PC-3 (cell line): ENCODE measurements around the gene TP53INP2. TPM values are rescaled to one million over a fixed set of nuclear protein-coding genes. Genes with fewer than 3 reads are reported as not detected.

Source experiments
- ATAC-seq: fragments of 200-7000 bp; cut with Tn5 transposase; 2 replicates; pipeline ENCODE4 v1.9.1; 2020; ENCODE audit warnings: mild to moderate bottlenecking, moderate library complexity
- BruUV-seq: library from RNA; stranded (reverse); fragments of 400-500 nt; replicated peaks from 2 replicates; lab custom pipeline; 2021; lab: Mats Ljungman, UMichigan
- CTCF ChIA-PET: fragments of 300-600 bp; sonication (Branson Sonifier 250); formaldehyde crosslinking; loops from one replicate; lab custom pipeline; 2022; ENCODE audit warnings: antibody characterized with exemption; lab: Charles Lee
- POLR2A ChIA-PET: fragments of 300-600 bp; sonication (Branson Sonifier 250); formaldehyde crosslinking; loops from one replicate; lab custom pipeline; 2022; ENCODE audit warnings: antibody characterized with exemption; ENCODE audit not compliant: unreplicated experiment; lab: Charles Lee
- DNase-seq: peaks from one replicate; pipeline ENCODE4 v3.0.0-alpha.2; 2015
- H2AFZ ChIP-seq: fragments of 300-600 bp; sonication (generic); 2 replicates; pipeline ENCODE4 v1.6.0; 2016; ENCODE audit warnings: antibody characterized with exemption, low read length
- H3F3A ChIP-seq: fragments of 300-600 bp; sonication (generic); one replicate; pipeline ENCODE4 v1.6.0; 2017; ENCODE audit warnings: antibody characterized with exemption, low read length, control low read depth, mild to moderate bottlenecking; ENCODE audit not compliant: unreplicated experiment
- H3K27ac ChIP-seq: fragments of 300-600 bp; sonication (generic); 2 replicates; pipeline ENCODE4 v1.5.1; 2016; ENCODE audit warnings: mild to moderate bottlenecking, low read length
- H3K27me3 ChIP-seq: fragments of 300-600 bp; sonication (generic); 2 replicates; pipeline ENCODE4 v1.6.1; 2016; ENCODE audit warnings: low read length, mixed read lengths
- H3K36me3 ChIP-seq: fragments of 300-600 bp; sonication (generic); 2 replicates; pipeline ENCODE4 v1.6.1; 2016; ENCODE audit warnings: low read depth, mixed run types, low read length, mixed read lengths
- H3K4me1 ChIP-seq: fragments of 300-600 bp; sonication (generic); 2 replicates; pipeline ENCODE4 v1.5.1; 2016; ENCODE audit warnings: low read length; ENCODE audit not compliant: insufficient read depth
- H3K4me2 ChIP-seq: fragments of 300-600 bp; sonication (generic); 2 replicates; pipeline ENCODE4 v1.6.0; 2016; ENCODE audit warnings: low read length
- H3K4me3 ChIP-seq: fragments of 300-600 bp; sonication (generic); 2 replicates; pipeline ENCODE4 v1.5.1; 2016; ENCODE audit warnings: mild to moderate bottlenecking, low read length, mixed read lengths
- H3K79me2 ChIP-seq: fragments of 300-600 bp; sonication (generic); 2 replicates; pipeline ENCODE4 v1.6.1; 2017; ENCODE audit warnings: low read length, mixed read lengths
- H3K9ac ChIP-seq: fragments of 300-600 bp; sonication (generic); 2 replicates; pipeline ENCODE4 v1.6.0; 2016; ENCODE audit warnings: mild to moderate bottlenecking, low read length
- H3K9me2 ChIP-seq: fragments of 300-600 bp; sonication (generic); replicated peaks from 2 replicates; pipeline ENCODE4 v1.6.1; 2016; ENCODE audit warnings: mixed run types, low read length, mixed read lengths
- H3K9me3 ChIP-seq: fragments of 300-600 bp; sonication (generic); 2 replicates; pipeline ENCODE4 v1.6.1; 2016; ENCODE audit warnings: low read length, mixed read lengths
- H4K20me1 ChIP-seq: fragments of 300-600 bp; sonication (generic); 2 replicates; pipeline ENCODE4 v1.6.1; 2016; ENCODE audit warnings: low read length, mixed read lengths
- EZH2 ChIP-seq: fragments of 300-600 bp; sonication (generic); IDR thresholded peaks from one replicate; pipeline ENCODE4 v1.6.1; 2017; ENCODE audit warnings: antibody characterized with exemption, mild to moderate bottlenecking, low read length; ENCODE audit not compliant: unreplicated experiment
- intact Hi-C: fragments of 100-400 bp; cut with micrococcal nuclease; formaldehyde crosslinking; loops from 2 replicates; pipeline ENCODE4 v1.9.0; 2023
- total RNA-seq: library from RNA; depleted of rRNA; stranded (reverse); fragments of >200 nt; gene quantifications from 2 replicates; pipeline ENCODE4 v1.2.3, GENCODE V29; 2014
- TF ChIP-seq, protein P1 (sequence below): fragments of 300-600 bp; sonication (generic); conservative IDR thresholded peaks from 2 replicates; pipeline ENCODE4 v1.5.1; 2017; ENCODE audit warnings: antibody characterized with exemption, low read depth, mild to moderate bottlenecking, low read length

The TP53INP2 gene
- total RNA-seq, 1 experiment from 2014 or later: 2.1 TPM

DNA sequence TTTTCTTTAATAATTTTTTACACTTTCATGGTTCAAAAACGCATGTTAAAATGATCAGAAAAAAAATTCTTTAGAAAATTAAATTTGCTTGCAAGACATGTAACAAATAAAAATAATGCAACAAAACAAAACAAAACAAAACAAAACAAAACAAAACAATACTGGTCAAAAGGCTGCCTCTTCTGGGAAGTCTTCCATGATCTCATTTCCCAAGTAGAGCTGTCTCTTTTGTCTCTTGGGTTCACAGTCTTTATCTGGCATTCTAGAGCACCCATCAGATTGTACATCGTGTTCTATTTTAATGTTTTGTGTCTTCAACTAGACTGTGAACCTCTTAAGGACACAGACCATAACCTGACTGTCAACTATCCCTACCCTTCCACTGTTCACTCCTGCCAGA, 25.3 kb downstream of the TP53INP2 start:
- no peak for ATAC-seq
- intact Hi-C loops: no loop called here
- H3K4me2 ChIP-seq: no peak overlapping the region
- no peak overlapping the region for H3K27ac ChIP-seq
- TF ChIP-seq EZH2: no peak
- no peak for DNase-seq
- no peaks in the 10 kb centered on the region for H3K9me3 ChIP-seq
- no peaks in the 10 kb centered on the region for H3K27me3 ChIP-seq
- H3K9me2 ChIP-seq: no peaks in the 10 kb centered on the region
- H3K4me3 ChIP-seq: no peak overlapping the region
- H3K36me3 ChIP-seq: peaks cover 36% of the 10 kb centered on the region
- no peaks in the 10 kb centered on the region for H3K4me1 ChIP-seq
- BruUV-seq: no TSS peak
- H3K79me2 ChIP-seq: no peaks in the 10 kb centered on the region
- ChIA-PET CTCF (interaction anchor here (0.7 kb wide), 1 partner anchor 41 kb away, joined by 4 read pairs; no protein-coding TSS in a partner anchor), POLR2A (interaction anchor here (0.6 kb wide), 1 partner anchor 16 kb away, joined by 4 read pairs; no protein-coding TSS in a partner anchor)
- peaks cover 4% of the 10 kb centered on the region; the same call in 1 of the 2 replicates for H4K20me1 ChIP-seq
- H2AFZ ChIP-seq: no peak overlapping the region
- H3K9ac ChIP-seq: no peak overlapping the region
- no peaks in the 10 kb centered on the region for H3F3A ChIP-seq

GRCh38 chr20:34732523-34732922, 28.4 kb downstream of the TP53INP2 start:
- Histone ChIP-seq H3F3A (no peaks in the 10 kb centered on the region), H3K9me2 (no peaks in the 10 kb centered on the region), H3K9ac (no peak overlapping the region), H3K4me2 (no peak overlapping the region), H3K27me3 (no peaks in the 10 kb centered on the region), H2AFZ (no peak overlapping the region), H3K79me2 (no peaks in the 10 kb centered on the region), H4K20me1 (peaks cover 4% of the 10 kb centered on the region; the same call in 1 of the 2 replicates), H3K4me3 (no peak overlapping the region), H3K36me3 (peaks cover 20% of the 10 kb centered on the region; the same call in 1 of the 2 replicates), H3K9me3 (no peaks in the 10 kb centered on the region), H3K4me1 (no peaks in the 10 kb centered on the region), H3K27ac (no peak overlapping the region)
- intact Hi-C loops: no loop called here
- no peak for DNase-seq
- TF ChIP-seq, protein P1, sequence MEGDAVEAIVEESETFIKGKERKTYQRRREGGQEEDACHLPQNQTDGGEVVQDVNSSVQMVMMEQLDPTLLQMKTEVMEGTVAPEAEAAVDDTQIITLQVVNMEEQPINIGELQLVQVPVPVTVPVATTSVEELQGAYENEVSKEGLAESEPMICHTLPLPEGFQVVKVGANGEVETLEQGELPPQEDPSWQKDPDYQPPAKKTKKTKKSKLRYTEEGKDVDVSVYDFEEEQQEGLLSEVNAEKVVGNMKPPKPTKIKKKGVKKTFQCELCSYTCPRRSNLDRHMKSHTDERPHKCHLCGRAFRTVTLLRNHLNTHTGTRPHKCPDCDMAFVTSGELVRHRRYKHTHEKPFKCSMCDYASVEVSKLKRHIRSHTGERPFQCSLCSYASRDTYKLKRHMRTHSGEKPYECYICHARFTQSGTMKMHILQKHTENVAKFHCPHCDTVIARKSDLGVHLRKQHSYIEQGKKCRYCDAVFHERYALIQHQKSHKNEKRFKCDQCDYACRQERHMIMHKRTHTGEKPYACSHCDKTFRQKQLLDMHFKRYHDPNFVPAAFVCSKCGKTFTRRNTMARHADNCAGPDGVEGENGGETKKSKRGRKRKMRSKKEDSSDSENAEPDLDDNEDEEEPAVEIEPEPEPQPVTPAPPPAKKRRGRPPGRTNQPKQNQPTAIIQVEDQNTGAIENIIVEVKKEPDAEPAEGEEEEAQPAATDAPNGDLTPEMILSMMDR: no peak
- CTCF ChIA-PET: interaction anchor here (1.6 kb wide), 1 partner anchor 37 kb away, joined by 4 read pairs; no protein-coding TSS in a partner anchor
- POLR2A ChIA-PET: no interaction called here
- no peak for ATAC-seq
- BruUV-seq: no TSS peak

- Histone ChIP-seq H3K36me3 (0 out of 2 replicates have a peak, but pooled peaks cover 13% of the 10 kb centered on the region), H4K20me1 (no peaks in the 10 kb centered on the region), H3K4me2 (no peak overlapping the region), H3K79me2 (no peaks in the 10 kb centered on the region), H3K4me1 (no peaks in the 10 kb centered on the region), H2AFZ (no peak overlapping the region), H3K4me3 (no peak overlapping the region), H3F3A (no peaks in the 10 kb centered on the region), H3K27ac (no peak overlapping the region), H3K9me3 (no peaks in the 10 kb centered on the region), H3K27me3 (no peaks in the 10 kb centered on the region), H3K9ac (no peak overlapping the region), H3K9me2 (no peaks in the 10 kb centered on the region)
- intact Hi-C loops: no loop called here
- ChIA-PET POLR2A (no interaction called here), CTCF (no interaction called here)
- BruUV-seq: no TSS peak
- DNase-seq (no peak), ATAC-seq (no peak)
- TF ChIP-seq, protein P1: no peak
- no peak for TF ChIP-seq EZH2
Observed at GRCh38 chr20:34736106-34736735, 32.1 kb downstream of the TP53INP2 start.
